ENCODE data around the gene RBM23.

DNA sequence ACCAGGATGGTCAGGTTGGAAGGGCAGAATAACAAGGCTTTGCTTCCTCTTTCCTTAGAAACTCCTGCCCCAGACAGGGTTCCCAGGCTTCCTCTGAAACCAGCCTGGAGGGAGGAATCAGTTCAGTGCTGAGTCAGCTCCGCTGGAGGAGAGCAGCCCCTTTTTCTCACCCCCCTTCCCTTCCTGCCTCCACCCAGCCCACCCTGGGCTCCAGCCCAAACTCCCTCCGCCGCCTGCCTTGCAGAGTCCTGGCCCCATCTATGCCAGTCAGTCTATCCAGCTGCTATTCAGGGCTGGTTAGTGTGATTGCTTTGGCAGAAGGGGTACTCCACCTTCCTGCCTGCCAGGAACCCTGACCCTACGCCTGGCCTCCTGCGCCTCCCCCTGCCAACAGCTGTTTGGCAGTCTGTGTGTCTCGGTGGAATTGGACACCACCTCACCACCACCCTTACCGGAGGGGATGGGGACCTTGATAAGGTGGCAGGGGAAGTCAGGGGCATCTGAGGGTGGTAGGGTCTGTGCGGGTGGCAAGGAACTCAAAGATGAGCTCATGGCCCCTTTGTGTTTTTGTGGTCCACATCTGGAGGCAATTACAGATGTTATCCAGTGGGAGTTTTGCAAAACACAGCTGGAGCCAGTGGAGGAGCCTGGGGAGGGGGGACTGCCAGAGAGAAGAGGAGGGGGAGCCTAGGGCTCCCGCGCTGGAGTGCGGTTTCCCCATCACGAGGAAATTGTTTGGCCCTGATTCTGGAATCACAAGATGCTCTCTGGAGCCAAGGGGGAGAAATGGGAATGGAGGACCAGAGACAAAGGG is 70.4 kb downstream of the RBM23 start:
- TF ChIP-seq, protein P1, sequence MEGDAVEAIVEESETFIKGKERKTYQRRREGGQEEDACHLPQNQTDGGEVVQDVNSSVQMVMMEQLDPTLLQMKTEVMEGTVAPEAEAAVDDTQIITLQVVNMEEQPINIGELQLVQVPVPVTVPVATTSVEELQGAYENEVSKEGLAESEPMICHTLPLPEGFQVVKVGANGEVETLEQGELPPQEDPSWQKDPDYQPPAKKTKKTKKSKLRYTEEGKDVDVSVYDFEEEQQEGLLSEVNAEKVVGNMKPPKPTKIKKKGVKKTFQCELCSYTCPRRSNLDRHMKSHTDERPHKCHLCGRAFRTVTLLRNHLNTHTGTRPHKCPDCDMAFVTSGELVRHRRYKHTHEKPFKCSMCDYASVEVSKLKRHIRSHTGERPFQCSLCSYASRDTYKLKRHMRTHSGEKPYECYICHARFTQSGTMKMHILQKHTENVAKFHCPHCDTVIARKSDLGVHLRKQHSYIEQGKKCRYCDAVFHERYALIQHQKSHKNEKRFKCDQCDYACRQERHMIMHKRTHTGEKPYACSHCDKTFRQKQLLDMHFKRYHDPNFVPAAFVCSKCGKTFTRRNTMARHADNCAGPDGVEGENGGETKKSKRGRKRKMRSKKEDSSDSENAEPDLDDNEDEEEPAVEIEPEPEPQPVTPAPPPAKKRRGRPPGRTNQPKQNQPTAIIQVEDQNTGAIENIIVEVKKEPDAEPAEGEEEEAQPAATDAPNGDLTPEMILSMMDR (IDR thresholded peaks at IDR 0.05): no peak
- no peak for TF ChIP-seq POLR2A (IDR thresholded peaks at IDR 0.05)

All from testis (tissue), 2 donors.